ENCODE measurements around the gene SPIB.

DNA sequence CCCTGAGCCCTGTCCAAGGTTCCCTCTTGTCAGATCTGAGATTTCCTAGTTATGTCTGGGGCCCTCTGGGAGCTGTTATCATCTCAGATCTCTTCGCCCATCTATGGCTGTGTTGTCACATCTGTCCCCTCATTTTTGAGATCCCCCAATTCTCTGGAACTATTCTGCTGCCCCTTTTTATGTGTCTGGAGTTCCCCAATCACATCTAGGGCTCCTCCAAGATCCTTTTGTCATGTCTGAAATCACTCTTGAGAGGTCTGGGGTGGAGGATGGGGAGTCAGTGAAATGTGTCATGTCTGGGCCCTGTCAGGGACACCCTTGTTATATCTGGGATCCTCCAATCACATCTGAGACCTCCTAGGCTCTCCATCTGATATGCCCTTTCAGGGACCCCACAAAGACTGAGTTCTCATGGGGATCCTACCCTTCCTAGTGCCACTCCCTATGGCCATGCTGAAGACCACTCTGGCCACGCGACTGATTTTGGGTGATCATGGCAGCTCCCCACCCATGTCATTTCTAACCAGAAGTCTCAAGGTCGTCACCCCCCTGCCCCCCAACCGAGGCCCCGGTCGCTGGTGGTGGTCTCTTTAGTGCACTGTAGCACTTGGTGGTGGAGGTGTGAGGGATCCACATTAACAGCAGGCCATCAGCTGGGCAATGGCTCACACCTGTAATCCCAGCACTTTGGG, 10.2 kb downstream of the SPIB start:
- TF ChIP-seq, protein P1, sequence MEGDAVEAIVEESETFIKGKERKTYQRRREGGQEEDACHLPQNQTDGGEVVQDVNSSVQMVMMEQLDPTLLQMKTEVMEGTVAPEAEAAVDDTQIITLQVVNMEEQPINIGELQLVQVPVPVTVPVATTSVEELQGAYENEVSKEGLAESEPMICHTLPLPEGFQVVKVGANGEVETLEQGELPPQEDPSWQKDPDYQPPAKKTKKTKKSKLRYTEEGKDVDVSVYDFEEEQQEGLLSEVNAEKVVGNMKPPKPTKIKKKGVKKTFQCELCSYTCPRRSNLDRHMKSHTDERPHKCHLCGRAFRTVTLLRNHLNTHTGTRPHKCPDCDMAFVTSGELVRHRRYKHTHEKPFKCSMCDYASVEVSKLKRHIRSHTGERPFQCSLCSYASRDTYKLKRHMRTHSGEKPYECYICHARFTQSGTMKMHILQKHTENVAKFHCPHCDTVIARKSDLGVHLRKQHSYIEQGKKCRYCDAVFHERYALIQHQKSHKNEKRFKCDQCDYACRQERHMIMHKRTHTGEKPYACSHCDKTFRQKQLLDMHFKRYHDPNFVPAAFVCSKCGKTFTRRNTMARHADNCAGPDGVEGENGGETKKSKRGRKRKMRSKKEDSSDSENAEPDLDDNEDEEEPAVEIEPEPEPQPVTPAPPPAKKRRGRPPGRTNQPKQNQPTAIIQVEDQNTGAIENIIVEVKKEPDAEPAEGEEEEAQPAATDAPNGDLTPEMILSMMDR (IDR thresholded peaks at IDR 0.05; ENCODE audit: low read depth, low read length, poor library complexity, severe bottlenecking), result no peak
- no peak for TF ChIP-seq EZH2phosphoT487 (IDR thresholded peaks at IDR 0.05; ENCODE audit: borderline replicate concordance, low read length)
